ENCODE results near the gene ZFP30.

The ZFP30 gene

GRCh38 chr19:37565370-37565669 is 89.9 kb downstream of the ZFP30 start:
- no peaks in the 10 kb centered on the region for H3K4me1 ChIP-seq (ENCODE audit: control insufficient read depth, insufficient read depth, low read length)
- H3K27me3 ChIP-seq (ENCODE audit: control insufficient read depth, insufficient read depth, low read length, poor library complexity, severe bottlenecking): no peaks in the 10 kb centered on the region
- H3K36me3 ChIP-seq (ENCODE audit: control insufficient read depth, insufficient read depth, low read length): peaks cover 33% of the 10 kb centered on the region
- no peak overlapping the region for H3K27ac ChIP-seq (ENCODE audit: insufficient read depth, low read depth, low read length, poor library complexity, severe bottlenecking)
- H3K9me3 ChIP-seq (ENCODE audit: control insufficient read depth, low read length): peaks cover 34% of the 10 kb centered on the region
- no peak overlapping the region for H3K4me3 ChIP-seq (ENCODE audit: insufficient read depth, low read depth, low read length)

GRCh38 chr19:37564624-37565369 is 90.5 kb downstream of the ZFP30 start:
- H3K27ac ChIP-seq (ENCODE audit: insufficient read depth, low read depth, low read length, poor library complexity, severe bottlenecking): no peak overlapping the region
- WGBS, 2 experiments: 86 to 88% methylated on average over 6 of the region's 7 CpGs
- H3K36me3 ChIP-seq (ENCODE audit: control insufficient read depth, insufficient read depth, low read length): peaks cover 33% of the 10 kb centered on the region
- no peak overlapping the region for H3K4me3 ChIP-seq (ENCODE audit: insufficient read depth, low read depth, low read length)
- H3K4me1 ChIP-seq (ENCODE audit: control insufficient read depth, insufficient read depth, low read length): no peaks in the 10 kb centered on the region
- H3K9me3 ChIP-seq (ENCODE audit: control insufficient read depth, low read length): peaks cover 30% of the 10 kb centered on the region
- H3K27me3 ChIP-seq (ENCODE audit: control insufficient read depth, insufficient read depth, low read length, poor library complexity, severe bottlenecking): no peaks in the 10 kb centered on the region

Measured in ectodermal cell (in vitro differentiated cells).